WI38 (cell line): Measurements from ENCODE around the gene SLC2A3.
"Not testable (repeated sequence)": the region's sequence is repeated elsewhere in the genome, so short reads cannot be mapped to it uniquely, and the experiment has no call there.

ENCODE experiments used
- H3K4me3 ChIP-seq: 2 replicates; pipeline ENCODE4 v1.5.1; 2011; ENCODE audit warnings: low read depth, mild to moderate bottlenecking, control low read depth, low read length
- TF ChIP-seq, protein P1 (sequence below): IDR thresholded peaks from 2 replicates; pipeline ENCODE4 v1.5.1; 2012; ENCODE audit warnings: low read depth, mild to moderate bottlenecking, control low read depth, low read length

SLC2A3 gene

DNA sequence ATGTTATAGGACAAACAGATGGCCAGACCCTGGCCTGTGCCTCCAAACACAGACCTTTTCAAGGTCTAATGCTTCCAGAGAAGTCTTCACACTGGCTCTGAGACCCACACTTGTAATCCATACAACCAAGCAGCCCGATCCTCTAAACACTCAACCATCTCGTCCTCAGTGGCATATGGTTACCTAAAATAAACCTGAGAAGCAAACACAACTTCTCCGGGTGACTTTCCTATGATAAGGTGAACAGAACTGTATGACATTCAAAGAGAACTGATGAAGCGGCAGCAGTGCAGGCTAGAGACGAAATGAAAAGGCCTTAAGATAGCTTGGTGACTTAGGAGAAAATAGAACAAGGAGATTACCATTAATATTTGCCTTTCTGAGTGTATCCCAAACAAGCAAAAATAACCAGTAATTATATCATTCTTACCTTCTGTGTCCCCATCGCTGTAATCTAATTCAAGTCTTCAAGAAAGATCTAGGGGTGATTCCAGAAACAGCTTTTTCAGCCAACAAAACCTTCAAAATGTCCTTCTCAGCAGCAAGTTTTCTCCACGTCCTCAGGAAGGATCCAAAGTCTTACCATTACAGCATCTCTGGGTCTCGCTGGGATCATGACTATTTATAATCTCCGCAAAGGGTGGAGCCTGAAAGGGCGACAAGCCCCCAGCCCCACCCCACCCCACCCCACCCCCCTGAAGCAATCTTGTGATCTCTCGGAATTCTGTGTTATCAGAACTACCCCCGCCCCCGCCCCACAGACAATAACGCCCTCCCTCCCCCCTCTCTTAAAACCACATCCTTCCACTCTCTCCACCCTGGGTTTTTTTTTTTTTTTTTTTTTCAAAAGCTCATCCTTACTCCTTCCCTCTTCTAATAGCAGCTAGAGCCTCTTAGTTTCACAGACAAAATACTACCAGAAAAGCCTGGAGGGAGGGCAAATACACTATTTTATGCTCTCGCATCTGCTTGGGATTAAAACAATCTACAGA is at the start of gene SLC2A3:
Gene SLC2A3, minus strand, starts transcription at position 598 of the 992 bp plus-strand sequence. Its CDS starts 153 bp downstream, at position 445.
- TF ChIP-seq, protein P1, sequence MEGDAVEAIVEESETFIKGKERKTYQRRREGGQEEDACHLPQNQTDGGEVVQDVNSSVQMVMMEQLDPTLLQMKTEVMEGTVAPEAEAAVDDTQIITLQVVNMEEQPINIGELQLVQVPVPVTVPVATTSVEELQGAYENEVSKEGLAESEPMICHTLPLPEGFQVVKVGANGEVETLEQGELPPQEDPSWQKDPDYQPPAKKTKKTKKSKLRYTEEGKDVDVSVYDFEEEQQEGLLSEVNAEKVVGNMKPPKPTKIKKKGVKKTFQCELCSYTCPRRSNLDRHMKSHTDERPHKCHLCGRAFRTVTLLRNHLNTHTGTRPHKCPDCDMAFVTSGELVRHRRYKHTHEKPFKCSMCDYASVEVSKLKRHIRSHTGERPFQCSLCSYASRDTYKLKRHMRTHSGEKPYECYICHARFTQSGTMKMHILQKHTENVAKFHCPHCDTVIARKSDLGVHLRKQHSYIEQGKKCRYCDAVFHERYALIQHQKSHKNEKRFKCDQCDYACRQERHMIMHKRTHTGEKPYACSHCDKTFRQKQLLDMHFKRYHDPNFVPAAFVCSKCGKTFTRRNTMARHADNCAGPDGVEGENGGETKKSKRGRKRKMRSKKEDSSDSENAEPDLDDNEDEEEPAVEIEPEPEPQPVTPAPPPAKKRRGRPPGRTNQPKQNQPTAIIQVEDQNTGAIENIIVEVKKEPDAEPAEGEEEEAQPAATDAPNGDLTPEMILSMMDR = no peak
- H3K4me3 ChIP-seq = peak within 1 kb of the TSS; percentile 99

DNA sequence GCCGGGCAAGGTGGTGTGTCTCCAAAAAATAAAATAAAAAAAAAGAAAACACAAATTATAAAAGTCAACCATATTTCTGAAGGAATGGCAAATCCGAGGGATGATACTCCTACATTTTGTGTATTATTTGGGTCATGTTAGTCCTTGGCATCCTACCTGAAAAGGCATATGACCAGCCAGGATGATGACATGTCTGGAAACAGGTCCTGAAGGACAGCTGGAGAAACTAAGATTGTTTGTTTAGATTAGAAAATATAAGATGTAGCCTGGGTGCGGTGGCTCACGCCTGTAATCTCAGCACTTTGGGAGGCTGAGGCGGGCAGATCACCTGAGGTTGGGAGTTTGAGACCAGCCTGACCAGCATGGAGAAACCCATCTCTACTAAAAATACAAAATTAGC is 48.9 kb upstream of the SLC2A3 start:
- no peak overlapping the region for H3K4me3 ChIP-seq
- TF ChIP-seq, protein P1 = no peak

DNA sequence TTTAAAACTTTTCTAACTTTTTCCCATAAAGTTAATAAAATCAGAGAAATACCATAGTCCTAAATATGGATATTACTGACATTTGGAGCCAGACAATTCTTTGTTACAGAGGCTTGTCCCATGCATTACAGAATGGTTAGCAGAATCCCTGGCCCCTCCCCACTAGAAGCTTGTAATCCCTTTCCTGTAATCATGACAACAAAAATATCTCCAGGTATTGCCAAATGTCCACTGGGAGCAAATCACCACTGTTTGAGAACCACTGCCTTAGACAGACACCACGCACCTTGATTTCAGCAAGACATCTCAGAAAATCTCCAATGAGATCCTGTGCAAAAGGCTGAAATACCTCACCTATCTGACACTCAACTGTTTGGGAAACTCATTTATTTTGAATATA is 47.5 kb upstream of the SLC2A3 start:
- not testable (repeated sequence) for H3K4me3 ChIP-seq

DNA sequence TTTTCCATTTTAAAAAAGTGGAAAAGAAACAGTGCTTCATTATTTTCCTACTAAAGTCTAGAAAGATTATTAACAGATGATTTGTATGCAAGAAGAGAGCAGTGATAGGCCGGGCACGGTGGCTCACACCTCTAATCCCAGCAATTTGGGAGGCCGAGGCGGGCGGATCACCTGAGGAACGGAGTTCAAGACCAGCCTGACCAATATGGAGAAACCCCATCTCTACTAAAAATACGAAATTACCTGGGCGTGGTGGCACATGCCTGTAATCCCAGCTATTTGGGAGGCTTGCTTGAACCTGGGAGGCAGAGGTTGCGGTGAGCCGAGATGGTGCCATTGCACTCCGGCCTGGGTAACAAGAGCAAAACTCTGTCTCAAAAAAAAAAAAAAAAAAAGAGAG is 47.0 kb upstream of the SLC2A3 start:
- H3K4me3 ChIP-seq = not testable (repeated sequence)

DNA sequence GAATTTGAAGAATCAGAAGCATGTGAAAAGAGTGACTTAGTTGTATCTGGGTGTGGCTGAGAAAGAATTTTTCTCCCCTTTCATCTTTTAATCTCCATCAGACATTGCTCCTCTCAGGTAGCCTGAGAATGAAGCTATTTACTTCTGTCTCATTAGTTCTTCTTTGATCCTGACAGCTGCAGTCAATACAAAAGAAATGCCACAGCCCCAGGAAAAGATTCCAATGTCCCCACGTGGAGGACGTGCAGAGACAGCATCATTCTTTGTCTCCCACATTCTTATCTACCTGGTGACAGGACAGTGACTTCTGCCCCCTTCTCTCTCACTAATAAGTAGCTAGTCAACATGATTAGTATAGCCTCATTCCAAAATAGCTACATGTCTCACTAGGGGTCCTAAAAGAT is 46.3 kb upstream of the SLC2A3 start:
- not testable (repeated sequence) for H3K4me3 ChIP-seq

DNA sequence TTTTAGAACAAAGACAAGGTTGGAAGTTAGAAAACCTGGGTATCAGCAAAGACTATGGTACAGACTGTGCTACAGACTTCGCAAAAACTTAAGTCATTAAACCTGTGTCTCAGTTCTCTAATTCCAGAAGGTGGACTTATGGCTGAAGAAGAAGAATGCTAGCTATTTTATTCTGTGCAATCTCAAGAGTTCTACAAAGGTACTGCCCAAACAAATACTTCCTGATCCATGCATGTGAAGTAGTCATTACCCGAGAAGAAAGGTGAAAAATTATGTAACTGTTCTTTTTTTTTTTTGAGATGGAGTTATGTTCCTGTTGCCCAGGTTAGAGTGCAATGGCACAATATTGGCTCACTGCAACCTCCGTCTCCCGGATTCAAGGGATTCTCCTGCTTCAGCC is 45.5 kb upstream of the SLC2A3 start:
- no peak overlapping the region for H3K4me3 ChIP-seq
- TF ChIP-seq, protein P1 = no peak

DNA sequence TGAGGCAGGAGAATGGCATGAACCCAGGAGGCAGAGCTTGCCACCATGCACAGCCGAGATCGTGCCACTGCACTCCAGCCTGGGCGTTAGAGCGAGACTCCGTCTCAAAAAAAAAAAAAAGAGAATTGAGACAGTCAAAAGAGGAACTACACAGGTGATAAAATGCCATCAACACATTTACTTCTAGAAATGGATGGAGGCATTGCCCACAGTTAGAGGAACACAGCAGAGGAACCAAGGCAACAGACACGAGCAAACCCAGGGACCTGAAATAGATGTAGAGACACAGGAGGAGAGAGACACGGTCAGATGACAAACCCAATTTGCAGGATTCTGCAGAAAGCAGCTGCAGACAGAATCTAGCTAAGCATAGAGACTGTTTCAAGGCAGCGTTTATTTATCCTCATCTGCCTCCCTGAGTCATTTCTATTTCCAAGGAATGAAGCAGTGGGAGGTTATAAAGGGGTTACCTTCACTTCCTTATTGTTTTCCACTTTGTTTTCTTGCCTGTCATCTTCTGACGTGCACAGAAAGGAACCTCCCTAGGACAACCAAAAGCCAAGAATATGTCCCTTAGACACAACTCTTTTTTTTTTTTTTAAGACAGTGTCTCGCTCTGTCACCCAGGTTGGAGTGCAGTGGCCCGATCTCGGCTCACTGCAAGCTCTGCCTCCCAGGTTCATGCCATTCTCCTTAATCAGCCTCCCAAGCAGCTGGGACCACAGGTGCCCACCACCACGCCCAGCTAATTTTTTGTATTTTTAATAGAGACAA is 41.6 kb upstream of the SLC2A3 start:
- not testable (repeated sequence) for H3K4me3 ChIP-seq

DNA sequence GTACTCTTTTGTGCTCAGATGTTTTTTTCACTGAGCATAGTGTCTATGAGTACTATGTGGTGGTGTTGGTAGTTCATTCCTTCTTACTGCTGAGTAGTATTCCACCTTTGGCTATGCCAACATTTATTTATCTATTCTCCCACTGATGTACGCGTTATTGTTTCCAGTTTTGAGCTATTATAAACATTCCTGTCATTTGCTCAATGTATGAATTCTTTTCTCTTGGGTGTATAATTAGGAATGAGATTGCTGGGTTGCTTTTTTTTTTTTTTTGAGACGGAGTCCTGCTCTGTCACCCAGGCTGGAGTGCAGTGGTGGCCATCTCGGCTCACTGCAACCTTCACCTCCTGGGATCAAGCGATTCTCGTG is 37.5 kb upstream of the SLC2A3 start:
- TF ChIP-seq, protein P1 = no peak
- no peak overlapping the region for H3K4me3 ChIP-seq

DNA sequence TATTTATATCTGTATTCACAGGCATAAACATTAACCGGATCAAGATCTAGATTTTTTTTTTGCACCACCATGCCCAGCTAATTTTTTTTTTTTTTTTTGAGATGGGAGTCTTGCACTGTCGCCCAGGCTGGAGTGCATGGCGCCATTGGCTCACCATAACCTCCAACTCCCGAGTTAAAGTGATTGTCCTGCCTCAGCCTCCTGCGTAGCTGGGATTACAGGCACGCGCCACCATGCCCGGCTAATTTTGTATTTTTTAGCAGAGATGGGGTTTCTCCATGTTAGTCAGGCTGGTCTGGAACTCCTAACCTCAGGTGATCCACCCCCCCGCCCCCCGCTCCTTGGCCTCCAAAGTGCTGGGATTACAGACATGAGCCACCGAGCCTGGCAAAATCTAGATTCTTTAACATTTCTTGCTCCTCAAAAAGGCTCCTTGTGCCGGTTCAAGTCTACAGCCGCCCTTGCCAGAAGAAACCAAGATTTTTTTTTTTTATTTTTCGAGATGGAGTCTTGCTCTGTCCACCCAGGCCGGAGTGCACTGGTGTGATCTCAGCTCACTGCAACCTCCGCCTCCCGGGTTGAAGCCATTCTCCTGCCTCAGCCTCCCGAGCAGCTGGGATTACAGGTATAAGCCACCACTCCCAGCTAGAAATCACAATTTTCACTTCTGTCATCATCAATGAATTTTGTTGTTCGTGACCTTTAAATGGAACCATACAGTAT is 36.9 kb upstream of the SLC2A3 start:
- TF ChIP-seq, protein P1 = no peak

DNA sequence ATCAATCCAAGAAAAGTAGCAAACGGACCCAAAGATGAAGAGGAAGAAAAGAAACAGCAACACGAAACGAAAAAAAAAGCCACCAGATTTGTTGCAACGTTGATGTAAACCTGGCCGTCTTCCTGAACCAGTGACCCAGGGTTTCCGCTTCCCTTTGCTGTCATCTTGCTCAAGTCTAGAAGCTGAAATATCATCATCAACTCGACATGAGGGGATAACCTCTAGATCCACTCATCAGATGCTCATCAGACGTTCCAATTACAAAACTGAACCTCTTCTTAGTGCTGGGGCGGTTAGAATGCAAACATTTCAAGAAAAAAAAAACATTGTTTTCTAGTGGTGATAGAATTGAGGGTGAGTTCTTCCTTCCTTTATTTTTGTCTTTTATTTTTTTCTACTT is 36.3 kb upstream of the SLC2A3 start:
- H3K4me3 ChIP-seq = not testable (repeated sequence)

More for the DNA sequence above, 36.9 kb upstream of the SLC2A3 start:
- no peak overlapping the region for H3K4me3 ChIP-seq

DNA sequence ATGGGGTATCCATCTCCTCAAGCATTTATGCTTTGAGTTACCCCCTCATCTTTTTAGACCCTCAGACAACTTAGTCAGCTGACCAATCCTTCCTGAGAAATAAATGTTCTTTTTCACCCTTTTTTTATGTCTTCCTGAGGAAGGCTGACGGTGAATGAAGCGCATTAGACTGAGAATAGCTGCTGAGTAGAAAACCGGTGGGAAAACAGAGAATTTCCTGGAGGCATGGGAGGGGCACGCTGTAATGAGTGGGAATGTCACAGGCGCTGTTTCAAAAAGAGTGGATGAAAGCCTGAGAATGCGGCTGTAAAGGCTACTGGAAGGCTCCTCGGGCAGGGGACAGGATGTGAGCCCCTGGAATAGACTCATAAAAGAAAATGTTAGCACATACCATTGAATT is 35.8 kb upstream of the SLC2A3 start:
- H3K4me3 ChIP-seq = peak overlapping the region; percentile 56
